Brain pericyte (primary cell): ENCODE measurements around the gene ZNF277.

Experiments
- DNase-seq: peaks from one replicate; pipeline ENCODE4 v3.0.0-alpha.2; 2012; ENCODE audit warnings: low read depth, low spot score

ZNF277 gene, protein sequence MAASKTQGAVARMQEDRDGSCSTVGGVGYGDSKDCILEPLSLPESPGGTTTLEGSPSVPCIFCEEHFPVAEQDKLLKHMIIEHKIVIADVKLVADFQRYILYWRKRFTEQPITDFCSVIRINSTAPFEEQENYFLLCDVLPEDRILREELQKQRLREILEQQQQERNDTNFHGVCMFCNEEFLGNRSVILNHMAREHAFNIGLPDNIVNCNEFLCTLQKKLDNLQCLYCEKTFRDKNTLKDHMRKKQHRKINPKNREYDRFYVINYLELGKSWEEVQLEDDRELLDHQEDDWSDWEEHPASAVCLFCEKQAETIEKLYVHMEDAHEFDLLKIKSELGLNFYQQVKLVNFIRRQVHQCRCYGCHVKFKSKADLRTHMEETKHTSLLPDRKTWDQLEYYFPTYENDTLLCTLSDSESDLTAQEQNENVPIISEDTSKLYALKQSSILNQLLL

DNA sequence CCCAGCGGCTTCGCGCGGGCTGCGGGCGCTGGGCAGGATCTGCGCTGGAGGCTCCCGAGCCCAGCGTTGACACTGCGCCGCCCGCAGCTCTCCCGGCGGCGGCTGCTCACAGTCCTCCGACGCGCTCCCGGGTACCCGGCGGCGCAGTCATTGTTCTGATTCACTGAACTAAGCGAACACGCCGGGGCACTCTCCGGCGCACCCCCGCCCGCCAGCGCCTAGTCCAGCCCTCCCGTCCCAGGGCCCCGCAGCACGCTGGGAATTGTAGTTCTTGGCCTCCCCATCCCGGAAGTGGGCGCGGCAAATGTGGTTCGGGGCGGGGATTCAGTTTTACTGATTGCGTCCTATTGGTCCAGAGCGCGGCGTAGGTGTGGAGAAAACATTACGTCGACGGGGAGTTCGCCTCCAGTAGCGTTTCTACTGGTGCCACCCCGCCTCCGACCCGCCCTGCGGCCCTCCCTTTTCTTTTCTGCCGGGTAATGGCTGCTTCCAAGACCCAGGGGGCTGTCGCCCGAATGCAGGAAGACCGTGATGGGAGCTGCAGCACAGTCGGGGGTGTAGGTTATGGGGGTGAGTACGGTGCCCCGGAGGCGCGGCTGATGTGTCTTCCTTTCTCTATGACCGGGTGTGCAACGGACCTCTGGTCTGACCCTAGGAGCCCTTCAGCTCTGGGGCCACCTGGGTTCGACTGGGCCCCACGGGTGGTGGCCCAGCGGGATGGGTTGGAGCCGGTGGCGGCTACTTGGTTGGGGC lies at the start of gene ZNF277, which contains the start of gene DOCK4:
Gene ZNF277 (plus strand): TSS at position 458 of the 753 bp plus-strand sequence. CDS start 22 bp downstream, at position 480.
Gene DOCK4 (minus strand): TSS at position 162 of the 753 bp plus-strand sequence. CDS start 261 bp downstream, outside the sequence.
- peak; percentile 98 for DNase-seq

DNA sequence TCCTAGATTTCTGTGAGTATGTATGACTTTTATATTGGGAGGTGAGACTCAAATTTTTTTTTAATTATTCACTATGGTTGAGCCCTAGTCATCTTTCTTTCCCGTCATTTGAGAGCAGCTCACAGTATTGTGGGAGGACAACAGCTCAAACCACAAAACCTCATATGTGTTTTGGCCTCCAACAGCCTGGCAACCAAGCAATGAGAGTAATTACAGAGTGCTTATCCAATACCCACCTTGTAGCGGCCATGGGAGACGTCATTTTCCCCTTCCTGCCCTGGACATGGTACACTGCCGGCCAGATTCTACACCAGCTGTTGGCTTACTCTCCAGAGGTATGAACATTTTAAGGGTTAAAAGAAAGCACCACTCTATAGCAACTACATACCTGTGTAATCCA lies 49.4 kb upstream of the ZNF277 start:
- DNase-seq, result no peak

DNA sequence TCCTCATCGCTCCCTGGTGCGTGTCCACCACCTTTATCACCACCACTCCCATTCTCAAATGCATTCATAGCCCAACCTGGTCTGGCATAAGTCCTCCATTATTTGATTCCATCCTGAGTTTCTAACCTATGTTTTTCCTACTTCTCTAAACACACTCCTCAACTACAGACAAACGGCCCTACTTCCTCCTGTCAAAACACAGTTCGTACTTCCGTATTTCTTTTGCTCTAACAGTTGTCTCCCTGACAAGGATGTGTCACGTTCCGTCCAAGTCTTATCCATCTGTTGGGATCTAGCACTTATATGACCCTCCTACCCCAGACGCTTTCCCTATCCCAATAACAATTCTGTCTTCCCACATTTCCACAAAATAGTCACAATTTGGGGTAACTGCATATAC lies 47.1 kb upstream of the ZNF277 start:
- no peak for DNase-seq

DNA sequence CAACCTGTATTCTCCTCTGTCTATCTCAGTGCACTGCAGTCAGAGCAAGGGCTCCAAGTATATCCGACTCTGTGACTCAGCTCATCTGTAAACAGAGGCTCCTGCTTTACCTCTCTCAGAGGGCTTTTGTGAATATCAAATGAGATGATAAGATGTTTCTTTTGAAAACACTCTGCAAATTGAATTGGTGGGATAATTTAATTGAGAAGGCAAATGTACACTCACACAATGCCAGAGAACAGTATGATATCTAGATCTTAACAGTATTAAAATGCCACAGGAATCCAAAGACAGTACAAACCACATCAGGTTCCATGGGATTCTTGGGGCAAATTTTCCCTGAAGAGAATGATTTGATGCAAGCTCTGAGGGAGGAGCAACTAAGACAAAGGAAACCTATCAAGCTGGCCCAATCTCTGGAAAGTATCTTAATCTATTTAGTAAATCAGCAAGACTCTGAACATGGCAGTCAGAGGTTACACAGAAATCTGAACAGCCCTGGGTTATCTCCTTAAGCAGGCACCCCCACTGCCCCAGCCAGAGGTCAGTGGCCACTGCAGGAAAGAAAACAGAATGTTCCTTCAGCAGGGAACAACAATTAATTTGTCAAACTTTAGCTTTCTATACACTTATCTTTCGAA lies 46.2 kb upstream of the ZNF277 start:
- no peak for DNase-seq

DNA sequence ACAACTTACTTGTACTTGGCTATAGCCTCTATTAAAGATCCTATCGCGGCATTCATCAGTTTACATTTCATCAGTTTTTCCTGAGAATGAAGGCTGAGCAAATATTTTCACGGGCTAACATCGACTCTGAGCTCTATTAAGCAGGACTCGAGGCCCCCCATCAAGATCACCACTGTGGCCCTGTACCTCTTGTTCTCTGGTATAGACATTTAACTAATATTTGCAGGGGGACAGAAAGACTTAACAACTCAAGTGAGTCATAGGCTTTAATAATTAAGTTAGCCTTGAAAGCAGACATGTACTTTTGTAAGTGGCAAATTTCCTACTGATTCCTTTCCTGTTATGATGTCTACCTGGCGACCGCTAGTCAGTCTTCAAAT lies 45.7 kb upstream of the ZNF277 start:
- DNase-seq, result no peak

DNA sequence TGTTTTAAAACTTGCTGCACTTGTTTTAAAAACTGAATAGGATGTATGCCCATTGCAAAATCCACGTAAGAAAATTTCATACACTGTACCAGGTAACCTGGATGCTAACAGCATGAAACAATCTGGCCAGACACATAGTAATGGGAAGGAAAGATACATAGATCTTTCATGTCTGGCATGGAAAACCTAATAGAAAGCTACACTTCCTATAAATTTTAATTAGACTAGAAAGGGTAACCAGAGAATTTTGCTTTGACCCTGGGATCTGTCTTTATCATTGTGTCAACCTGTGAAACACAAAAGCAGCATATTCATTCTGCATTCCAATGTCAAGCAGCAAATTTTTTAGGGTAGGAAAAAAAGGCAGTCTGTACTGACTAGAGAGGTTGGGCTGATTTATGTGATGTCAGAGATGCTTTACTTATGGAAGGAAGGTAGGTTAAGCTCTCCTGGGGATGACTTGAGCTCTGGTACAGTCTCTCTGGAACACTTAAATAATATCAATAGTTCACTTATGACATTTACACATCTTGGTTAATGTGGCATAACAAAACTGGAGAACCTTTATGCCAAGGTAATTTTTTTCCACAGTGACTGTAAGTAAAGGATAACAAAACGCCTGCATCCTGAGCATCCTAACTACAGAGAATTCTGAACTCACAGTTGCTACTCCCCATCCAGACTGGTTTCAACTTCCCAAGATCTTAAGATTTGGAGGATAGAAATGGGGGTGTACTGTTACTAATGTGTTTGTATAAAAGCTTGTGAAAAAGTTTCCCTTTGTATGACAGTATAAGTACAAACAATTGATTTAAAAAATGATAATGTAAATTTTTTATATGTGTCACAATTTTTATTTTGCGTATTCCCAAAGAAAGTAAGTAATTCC lies 45.0 kb upstream of the ZNF277 start:
- DNase-seq, result no peak

DNA sequence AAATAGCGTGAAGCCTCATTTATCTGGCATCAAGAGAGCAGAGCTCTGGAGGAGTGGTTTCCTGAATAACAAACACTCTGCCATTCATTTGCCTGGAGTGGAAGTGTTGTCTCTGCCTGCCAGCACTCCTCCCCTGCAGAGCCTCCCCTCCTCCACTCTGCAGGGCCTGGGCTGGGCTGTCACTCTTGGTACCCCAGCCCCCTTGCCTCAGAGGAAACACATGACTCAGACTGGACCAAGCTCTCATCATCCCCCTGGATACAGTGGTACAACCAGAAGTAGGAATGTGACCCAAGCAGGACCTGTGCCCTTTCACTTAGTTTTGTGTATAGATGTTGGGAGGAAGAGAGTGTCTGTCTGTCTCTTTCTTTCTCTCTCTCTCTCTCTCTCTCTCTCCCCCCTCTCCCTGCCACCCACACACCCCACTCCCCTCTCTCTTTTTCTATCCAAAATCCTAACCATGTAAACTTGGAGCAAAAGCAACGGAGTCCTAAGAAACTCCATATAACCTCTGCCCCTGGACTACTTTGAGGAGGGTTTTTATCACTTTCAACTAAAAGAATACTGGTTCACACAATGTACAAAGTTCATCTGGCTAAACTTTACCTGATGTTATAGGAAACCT lies 44.2 kb upstream of the ZNF277 start:
- DNase-seq, result peak; percentile 51

DNA sequence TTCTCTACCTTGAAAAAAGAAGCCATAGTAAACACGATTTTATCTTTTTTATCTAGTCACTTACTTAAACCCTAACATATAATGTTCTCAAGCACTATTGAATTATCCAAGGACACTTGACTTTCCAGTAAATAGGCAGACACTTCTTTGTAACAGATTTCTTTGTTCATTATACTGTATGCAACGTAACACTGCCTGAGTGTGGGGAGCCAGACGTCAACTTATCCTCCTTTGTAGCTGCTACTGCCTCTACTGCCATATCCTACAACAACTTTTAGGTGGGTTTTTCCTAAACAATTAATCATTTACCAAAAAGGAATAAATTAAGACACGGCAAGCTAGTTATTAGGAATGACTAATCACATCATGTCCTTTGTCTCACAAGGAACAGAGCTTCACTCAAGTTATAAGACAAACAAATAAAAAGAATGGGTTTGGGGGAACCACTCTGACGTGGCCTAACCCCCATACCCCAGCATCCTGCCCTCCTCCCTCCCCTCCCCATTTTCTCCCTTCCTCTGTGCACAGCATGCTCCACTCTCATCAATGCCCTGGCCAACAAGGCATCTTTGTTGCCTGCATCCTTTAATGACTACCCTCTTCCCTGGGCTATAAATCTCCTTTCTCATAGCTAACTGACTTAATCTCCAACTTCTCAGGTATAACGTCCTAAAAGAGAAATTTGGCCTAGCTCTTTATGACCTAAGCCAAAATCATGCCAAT lies 43.5 kb upstream of the ZNF277 start:
- no peak for DNase-seq

DNA sequence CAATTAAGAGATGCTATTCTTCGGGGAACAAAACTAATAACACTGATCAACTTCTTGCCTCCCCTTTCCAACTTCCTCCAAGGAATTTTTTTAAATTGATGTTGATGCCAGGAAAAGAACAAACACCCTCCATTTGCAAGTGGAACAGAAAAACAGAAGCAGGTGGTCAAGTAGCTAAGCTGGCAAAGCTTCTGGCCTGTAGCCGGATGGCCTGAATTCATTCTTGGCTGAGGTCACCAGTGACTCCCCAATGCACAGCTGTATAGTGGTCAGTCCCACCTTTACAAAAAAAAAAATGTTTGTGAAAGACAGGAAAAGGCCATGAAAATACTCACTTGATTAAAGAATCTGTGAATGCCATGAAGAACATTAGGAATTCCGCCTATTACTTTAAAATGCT lies 39.3 kb upstream of the ZNF277 start:
- no peak for DNase-seq

DNA sequence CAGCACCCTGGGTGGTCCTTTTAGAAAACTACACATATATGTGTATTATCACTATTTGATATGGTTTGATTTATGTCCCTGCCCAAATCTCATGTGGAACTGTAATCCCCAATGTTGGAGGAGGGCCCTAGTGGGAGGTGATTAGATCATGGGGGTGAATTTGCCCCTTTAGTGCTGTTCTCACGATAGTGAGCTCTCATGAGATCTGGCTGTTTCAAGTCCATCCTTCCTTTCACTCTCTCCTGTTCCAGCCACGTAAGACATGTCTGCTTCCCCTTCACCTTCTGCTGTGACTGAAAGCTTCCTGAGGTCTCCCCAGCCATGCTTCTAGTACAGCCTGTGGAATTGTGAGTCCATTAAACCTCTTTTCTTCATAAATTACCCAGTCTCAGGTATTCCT lies 37.6 kb upstream of the ZNF277 start:
- DNase-seq, result no peak

DNA sequence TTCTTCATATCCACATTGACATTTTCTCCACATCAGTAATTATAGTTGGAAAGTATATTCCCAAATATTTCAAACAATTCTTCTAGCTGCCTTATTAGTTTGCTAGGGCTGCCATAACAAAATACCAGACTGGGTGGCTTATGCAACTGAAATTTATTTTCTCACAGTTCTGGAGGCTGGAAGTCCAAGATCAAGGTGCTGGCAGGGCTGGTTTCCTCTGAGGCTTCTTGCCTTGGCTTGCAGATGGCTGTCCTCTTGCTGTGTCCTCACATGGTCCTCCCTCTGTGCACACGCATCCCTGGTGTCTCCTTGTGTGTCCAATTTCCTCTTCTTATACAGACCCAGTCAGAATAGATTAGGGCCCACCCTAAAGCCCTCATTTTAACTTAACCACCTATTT lies 34.8 kb upstream of the ZNF277 start:
- DNase-seq, result no peak

DNA sequence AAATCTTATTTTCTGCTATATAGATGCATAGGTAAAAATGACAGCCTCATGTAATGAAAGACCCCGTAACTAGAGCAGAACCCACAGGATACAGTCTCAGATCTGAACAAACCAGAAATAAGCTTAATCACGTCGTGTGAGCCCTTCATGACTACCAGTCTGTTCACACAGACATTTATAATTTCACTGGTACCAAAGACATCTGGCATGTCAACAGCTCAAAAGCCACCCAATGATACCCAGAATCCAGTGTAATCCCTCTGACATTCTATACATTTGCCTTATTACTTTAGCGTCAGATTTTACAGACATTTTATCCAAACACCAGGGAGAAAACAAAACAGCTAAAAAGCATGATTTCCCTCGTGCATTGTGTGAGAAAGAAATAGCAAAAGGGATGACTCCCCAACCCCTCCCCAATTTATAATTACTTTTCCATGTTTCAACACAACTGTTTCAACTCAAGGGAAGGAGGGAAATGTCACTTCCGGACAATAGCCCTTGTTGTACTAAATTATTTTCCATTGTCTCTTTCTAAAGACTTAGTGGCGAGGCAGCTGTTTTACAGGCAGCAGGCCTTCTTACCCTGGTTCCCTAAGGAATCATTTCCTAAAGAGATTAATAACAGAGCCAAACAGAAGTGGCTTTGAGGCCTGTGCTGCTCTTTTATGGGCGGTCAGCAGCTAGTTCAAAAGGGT lies 33.5 kb upstream of the ZNF277 start:
- DNase-seq, result no peak

DNA sequence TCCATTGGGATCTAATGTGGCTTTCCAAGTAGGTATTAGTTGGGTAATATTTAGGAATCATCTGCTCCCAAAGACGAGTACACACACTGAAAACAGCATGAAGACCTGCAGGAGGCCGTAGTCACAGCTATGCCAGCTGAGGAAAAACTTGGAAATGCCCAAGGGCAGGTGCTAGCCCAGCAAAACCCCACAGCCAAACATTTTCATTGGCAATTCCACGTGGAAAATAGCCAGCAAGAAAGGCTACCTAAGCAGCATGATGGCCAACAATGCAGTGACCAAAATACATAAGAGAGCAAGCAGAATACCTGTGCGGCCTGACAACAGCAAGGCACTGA lies 33.0 kb upstream of the ZNF277 start:
- no peak for DNase-seq

DNA sequence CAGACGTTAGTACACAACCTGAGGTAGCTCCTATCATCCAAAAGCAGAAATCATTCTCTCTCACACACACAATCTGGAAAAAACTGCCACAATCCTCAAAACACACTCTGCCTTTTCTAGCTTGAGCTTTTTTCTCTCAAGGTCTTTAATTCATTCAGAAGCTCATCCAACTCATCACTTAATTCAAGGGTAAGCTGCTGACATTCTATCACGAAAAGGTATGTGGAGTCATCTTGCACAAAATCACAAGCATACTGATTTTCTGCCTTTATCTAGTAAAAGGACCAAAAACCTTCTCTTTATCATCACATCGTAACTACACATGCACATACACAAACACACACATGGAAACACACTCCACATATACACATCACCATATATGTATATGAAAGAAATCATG lies 32.3 kb upstream of the ZNF277 start:
- no peak for DNase-seq

DNA sequence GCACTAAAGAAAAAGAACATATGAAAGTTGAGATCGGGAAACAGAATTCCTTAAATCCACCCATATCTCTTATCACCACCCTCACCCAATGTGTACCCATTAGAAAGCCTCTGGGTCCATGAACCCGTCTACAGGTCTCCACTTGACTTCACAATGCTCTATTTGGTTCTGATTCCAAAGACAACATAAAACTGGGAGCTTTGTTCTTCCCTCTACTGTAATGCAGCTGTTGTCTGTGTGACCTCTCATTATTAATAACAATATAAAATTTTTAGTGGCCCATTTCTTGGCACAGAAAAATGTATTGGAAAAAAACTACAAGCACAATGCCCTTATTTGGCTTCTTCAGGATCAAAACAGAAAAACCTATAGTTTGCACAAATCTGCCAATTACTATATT lies 30.3 kb upstream of the ZNF277 start:
- DNase-seq, result no peak

DNA sequence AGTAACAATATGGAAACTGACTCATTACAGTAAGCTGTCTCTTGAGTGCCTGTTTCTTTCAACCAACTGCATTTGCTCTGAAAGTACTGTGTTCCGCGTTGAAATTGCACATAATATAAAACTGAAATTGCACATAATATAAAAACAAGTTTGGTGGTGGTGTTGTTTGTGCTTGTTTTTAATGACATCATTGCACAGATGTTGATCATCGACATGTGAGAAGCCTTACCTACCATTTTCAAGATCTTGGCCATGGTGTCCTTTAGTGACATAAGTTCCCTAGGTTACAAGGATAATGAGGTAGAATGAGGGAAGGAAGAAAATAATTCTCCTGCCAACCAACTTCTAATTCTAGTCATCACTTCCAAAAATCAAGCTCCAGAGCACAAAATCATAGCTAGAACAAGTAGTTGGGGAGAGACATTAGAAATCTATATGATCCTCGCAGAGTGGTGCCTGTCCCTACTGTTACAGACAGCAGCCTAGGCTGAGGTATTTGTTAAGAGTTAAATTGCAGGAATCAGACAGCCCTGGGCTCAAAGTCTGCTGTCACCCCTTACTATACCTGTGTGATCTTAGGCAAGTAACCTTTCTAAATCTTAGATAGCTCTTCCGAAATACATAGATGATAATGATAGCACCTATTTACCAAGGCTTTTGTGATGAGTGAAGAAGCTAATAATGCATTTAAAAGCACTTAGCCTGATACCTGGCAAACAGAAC lies 29.6 kb upstream of the ZNF277 start:
- DNase-seq, result no peak

DNA sequence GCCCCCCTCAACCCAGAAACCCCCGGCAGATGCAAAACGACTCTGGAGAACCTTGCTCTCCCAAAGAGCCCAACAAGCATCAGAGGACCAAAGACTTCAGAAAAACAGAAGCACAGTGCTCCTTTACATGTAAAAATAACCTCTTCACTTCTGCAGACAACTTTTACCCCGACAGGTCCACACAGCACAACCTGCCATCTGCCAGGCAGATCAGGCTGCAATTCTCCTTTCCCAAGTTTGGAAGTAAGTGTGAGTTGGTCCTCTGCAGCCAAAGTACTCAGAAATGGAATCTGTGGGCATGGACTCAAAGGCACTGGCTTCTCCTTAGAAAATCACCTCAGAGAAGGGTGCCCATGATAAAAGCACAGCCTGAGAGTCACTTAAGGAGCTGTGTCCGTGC lies 26.3 kb upstream of the ZNF277 start:
- DNase-seq, result no peak

DNA sequence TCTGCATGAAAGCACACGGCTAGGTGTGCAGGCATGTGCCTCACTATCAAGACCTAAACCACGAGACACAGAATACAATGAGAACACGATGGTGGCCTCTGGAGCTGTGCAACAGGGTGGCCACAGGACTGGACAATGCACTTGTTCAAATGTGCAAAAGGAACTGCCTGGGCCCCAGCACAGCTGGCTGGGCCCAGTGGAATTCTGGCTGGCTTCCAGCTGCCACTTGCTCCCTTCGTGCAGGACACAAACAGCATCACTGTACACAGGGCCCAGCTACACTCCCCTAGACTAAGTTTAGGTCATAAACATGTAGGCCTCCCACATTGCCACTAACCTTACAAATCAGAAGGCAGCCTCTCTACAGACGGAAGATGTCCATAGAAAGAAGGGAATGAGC lies 23.7 kb upstream of the ZNF277 start:
- DNase-seq, result no peak

DNA sequence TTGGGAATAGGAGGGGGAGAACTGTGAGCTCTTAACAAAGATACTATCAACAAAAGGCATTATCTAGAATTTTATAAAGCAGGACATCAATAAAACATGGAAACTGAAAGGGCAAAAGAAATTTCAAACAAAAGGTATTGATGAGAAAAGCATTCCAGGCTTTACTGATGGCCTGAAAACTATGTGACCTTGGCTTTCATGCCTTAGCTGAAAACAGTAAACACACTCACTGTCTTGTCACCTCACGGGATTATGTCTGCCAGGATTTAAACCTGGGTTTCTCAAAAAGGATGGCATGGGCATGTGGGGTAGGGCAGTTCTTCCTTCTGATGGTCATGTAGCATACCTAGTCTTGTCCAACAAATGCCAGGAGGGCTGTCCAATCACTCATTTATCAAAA lies 23.2 kb upstream of the ZNF277 start:
- DNase-seq, result no peak
